PC-3 (cell line): Measurements from ENCODE around the gene JMJD4. TPM values are rescaled to one million over a fixed set of nuclear protein-coding genes. Genes with fewer than 3 reads are reported as not detected.

Experiments used
- ATAC-seq: fragments of 200-7000 bp; cut with Tn5 transposase; 2 replicates; pipeline ENCODE4 v1.9.1; 2020; ENCODE audit warnings: mild to moderate bottlenecking, moderate library complexity
- BruUV-seq: library from RNA; stranded (reverse); fragments of 400-500 nt; replicated peaks from 2 replicates; lab custom pipeline; 2021; lab: Mats Ljungman, UMichigan
- CTCF ChIA-PET: fragments of 300-600 bp; sonication (Branson Sonifier 250); formaldehyde crosslinking; loops from one replicate; lab custom pipeline; 2022; ENCODE audit warnings: antibody characterized with exemption; lab: Charles Lee
- POLR2A ChIA-PET: fragments of 300-600 bp; sonication (Branson Sonifier 250); formaldehyde crosslinking; loops from one replicate; lab custom pipeline; 2022; ENCODE audit warnings: antibody characterized with exemption; ENCODE audit not compliant: unreplicated experiment; lab: Charles Lee
- DNase-seq: peaks from one replicate; pipeline ENCODE4 v3.0.0-alpha.2; 2015
- H2AFZ ChIP-seq: fragments of 300-600 bp; sonication (generic); 2 replicates; pipeline ENCODE4 v1.6.0; 2016; ENCODE audit warnings: antibody characterized with exemption, low read length
- H3F3A ChIP-seq: fragments of 300-600 bp; sonication (generic); one replicate; pipeline ENCODE4 v1.6.0; 2017; ENCODE audit warnings: antibody characterized with exemption, low read length, control low read depth, mild to moderate bottlenecking; ENCODE audit not compliant: unreplicated experiment
- H3K27ac ChIP-seq: fragments of 300-600 bp; sonication (generic); 2 replicates; pipeline ENCODE4 v1.5.1; 2016; ENCODE audit warnings: mild to moderate bottlenecking, low read length
- H3K27me3 ChIP-seq: fragments of 300-600 bp; sonication (generic); 2 replicates; pipeline ENCODE4 v1.6.1; 2016; ENCODE audit warnings: low read length, mixed read lengths
- H3K36me3 ChIP-seq: fragments of 300-600 bp; sonication (generic); 2 replicates; pipeline ENCODE4 v1.6.1; 2016; ENCODE audit warnings: low read depth, mixed run types, low read length, mixed read lengths
- H3K4me1 ChIP-seq: fragments of 300-600 bp; sonication (generic); 2 replicates; pipeline ENCODE4 v1.5.1; 2016; ENCODE audit warnings: low read length; ENCODE audit not compliant: insufficient read depth
- H3K4me2 ChIP-seq: fragments of 300-600 bp; sonication (generic); 2 replicates; pipeline ENCODE4 v1.6.0; 2016; ENCODE audit warnings: low read length
- H3K4me3 ChIP-seq: fragments of 300-600 bp; sonication (generic); 2 replicates; pipeline ENCODE4 v1.5.1; 2016; ENCODE audit warnings: mild to moderate bottlenecking, low read length, mixed read lengths
- H3K79me2 ChIP-seq: fragments of 300-600 bp; sonication (generic); 2 replicates; pipeline ENCODE4 v1.6.1; 2017; ENCODE audit warnings: low read length, mixed read lengths
- H3K9ac ChIP-seq: fragments of 300-600 bp; sonication (generic); 2 replicates; pipeline ENCODE4 v1.6.0; 2016; ENCODE audit warnings: mild to moderate bottlenecking, low read length
- H3K9me2 ChIP-seq: fragments of 300-600 bp; sonication (generic); replicated peaks from 2 replicates; pipeline ENCODE4 v1.6.1; 2016; ENCODE audit warnings: mixed run types, low read length, mixed read lengths
- H3K9me3 ChIP-seq: fragments of 300-600 bp; sonication (generic); 2 replicates; pipeline ENCODE4 v1.6.1; 2016; ENCODE audit warnings: low read length, mixed read lengths
- H4K20me1 ChIP-seq: fragments of 300-600 bp; sonication (generic); 2 replicates; pipeline ENCODE4 v1.6.1; 2016; ENCODE audit warnings: low read length, mixed read lengths
- EZH2phosphoT487 ChIP-seq: fragments of 300-600 bp; sonication (generic); IDR thresholded peaks from 2 replicates; pipeline ENCODE4 v1.6.1; 2018; ENCODE audit warnings: mild to moderate bottlenecking, antibody characterized with exemption, low read length, borderline replicate concordance
- intact Hi-C: fragments of 100-400 bp; cut with micrococcal nuclease; formaldehyde crosslinking; loops from 2 replicates; pipeline ENCODE4 v1.9.0; 2023
- total RNA-seq: library from RNA; depleted of rRNA; stranded (reverse); fragments of >200 nt; gene quantifications from 2 replicates; pipeline ENCODE4 v1.2.3, GENCODE V29; 2014
- TF ChIP-seq, protein P1 (sequence below): fragments of 300-600 bp; sonication (generic); conservative IDR thresholded peaks from 2 replicates; pipeline ENCODE4 v1.5.1; 2017; ENCODE audit warnings: antibody characterized with exemption, low read depth, mild to moderate bottlenecking, low read length

JMJD4 gene
- total RNA-seq, 1 experiment from 2014 or later = 80.5 TPM

GRCh38 chr1:227762231-227762911, 27.3 kb upstream of the JMJD4 start:
- Histone ChIP-seq H3K27me3 (no peaks in the 10 kb centered on the region), H3F3A (peaks cover 8% of the 10 kb centered on the region), H3K27ac (peak overlapping the region; percentile 62), H3K9me2 (no peaks in the 10 kb centered on the region), H2AFZ (no peak overlapping the region), H3K4me1 (peaks cover 77% of the 10 kb centered on the region), H3K79me2 (peaks cover 63% of the 10 kb centered on the region), H3K36me3 (peaks cover 46% of the 10 kb centered on the region), H3K4me3 (no peak overlapping the region), H3K9me3 (no peaks in the 10 kb centered on the region), H3K4me2 (peak overlapping the region; percentile 50), H3K9ac (no peak overlapping the region), H4K20me1 (peaks cover 59% of the 10 kb centered on the region)
- TF ChIP-seq, protein P1, sequence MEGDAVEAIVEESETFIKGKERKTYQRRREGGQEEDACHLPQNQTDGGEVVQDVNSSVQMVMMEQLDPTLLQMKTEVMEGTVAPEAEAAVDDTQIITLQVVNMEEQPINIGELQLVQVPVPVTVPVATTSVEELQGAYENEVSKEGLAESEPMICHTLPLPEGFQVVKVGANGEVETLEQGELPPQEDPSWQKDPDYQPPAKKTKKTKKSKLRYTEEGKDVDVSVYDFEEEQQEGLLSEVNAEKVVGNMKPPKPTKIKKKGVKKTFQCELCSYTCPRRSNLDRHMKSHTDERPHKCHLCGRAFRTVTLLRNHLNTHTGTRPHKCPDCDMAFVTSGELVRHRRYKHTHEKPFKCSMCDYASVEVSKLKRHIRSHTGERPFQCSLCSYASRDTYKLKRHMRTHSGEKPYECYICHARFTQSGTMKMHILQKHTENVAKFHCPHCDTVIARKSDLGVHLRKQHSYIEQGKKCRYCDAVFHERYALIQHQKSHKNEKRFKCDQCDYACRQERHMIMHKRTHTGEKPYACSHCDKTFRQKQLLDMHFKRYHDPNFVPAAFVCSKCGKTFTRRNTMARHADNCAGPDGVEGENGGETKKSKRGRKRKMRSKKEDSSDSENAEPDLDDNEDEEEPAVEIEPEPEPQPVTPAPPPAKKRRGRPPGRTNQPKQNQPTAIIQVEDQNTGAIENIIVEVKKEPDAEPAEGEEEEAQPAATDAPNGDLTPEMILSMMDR = peak; percentile 100
- TF ChIP-seq EZH2phosphoT487 = no peak
- intact Hi-C loops = loop anchor here (1.0 to 10.0 kb wide), 2 partner anchors 184 to 322 kb away; partner anchors contain the start of gene ARF1
- DNase-seq (peak; percentile 97), ATAC-seq (peak; percentile 35)
- BruUV-seq = no TSS peak
- ChIA-PET CTCF (interaction anchor here (0.5 to 2.7 kb wide), 6 partner anchors 32 to 191 kb away, joined by 3 to 15 read pairs (median 4); partner anchors contain the start of gene WNT9A), POLR2A (no interaction called here)

GRCh38 chr1:227761621-227762230, 26.6 kb upstream of the JMJD4 start:
- no peaks in the 10 kb centered on the region for H3K9me2 ChIP-seq
- H2AFZ ChIP-seq = no peak overlapping the region
- peaks cover 8% of the 10 kb centered on the region for H3F3A ChIP-seq
- peaks cover 54% of the 10 kb centered on the region for H4K20me1 ChIP-seq
- no peak overlapping the region for H3K9ac ChIP-seq
- H3K79me2 ChIP-seq = peaks cover 63% of the 10 kb centered on the region
- no peak overlapping the region for H3K27ac ChIP-seq
- TF ChIP-seq EZH2phosphoT487 = no peak
- peaks cover 46% of the 10 kb centered on the region for H3K36me3 ChIP-seq
- no peak for ATAC-seq
- H3K9me3 ChIP-seq = no peaks in the 10 kb centered on the region
- POLR2A ChIA-PET = no interaction called here
- H3K27me3 ChIP-seq = no peaks in the 10 kb centered on the region
- no peak overlapping the region for H3K4me3 ChIP-seq
- H3K4me1 ChIP-seq = peaks cover 74% of the 10 kb centered on the region
- no peak for DNase-seq
- no TSS peak for BruUV-seq
- CTCF ChIA-PET = interaction anchor here (1.2 to 2.7 kb wide), 3 partner anchors 185 to 192 kb away, joined by 4 to 15 read pairs (median 11); partner anchors contain the start of gene WNT9A
- H3K4me2 ChIP-seq = no peak overlapping the region
- intact Hi-C loops = loop anchor here (1.0 to 10.0 kb wide), 2 partner anchors 185 to 323 kb away; partner anchors contain the start of gene ARF1

GRCh38 chr1:227760377-227760776, 25.3 kb upstream of the JMJD4 start:
- Histone ChIP-seq H3K79me2 (peaks cover 71% of the 10 kb centered on the region), H3K4me1 (peaks cover 60% of the 10 kb centered on the region), H3K27ac (no peak overlapping the region), H3K9me3 (no peaks in the 10 kb centered on the region), H3F3A (peaks cover 8% of the 10 kb centered on the region), H4K20me1 (peaks cover 44% of the 10 kb centered on the region), H3K9me2 (no peaks in the 10 kb centered on the region), H3K4me3 (no peak overlapping the region), H3K4me2 (peak overlapping the region; percentile 59; the same call in 1 of the 2 replicates), H3K27me3 (no peaks in the 10 kb centered on the region), H3K9ac (no peak overlapping the region), H2AFZ (no peak overlapping the region), H3K36me3 (peaks cover 54% of the 10 kb centered on the region)
- no TSS peak for BruUV-seq
- intact Hi-C loops = loop anchor here (10.0 kb wide), 1 partner anchor 324 kb away; the partner anchor contains the start of gene ARF1
- ChIA-PET POLR2A (no interaction called here), CTCF (no interaction called here)
- DNase-seq = no peak
- no peak for ATAC-seq
- TF ChIP-seq, protein P1 = no peak
